ENCODE results near the gene RCE1.

DNA sequence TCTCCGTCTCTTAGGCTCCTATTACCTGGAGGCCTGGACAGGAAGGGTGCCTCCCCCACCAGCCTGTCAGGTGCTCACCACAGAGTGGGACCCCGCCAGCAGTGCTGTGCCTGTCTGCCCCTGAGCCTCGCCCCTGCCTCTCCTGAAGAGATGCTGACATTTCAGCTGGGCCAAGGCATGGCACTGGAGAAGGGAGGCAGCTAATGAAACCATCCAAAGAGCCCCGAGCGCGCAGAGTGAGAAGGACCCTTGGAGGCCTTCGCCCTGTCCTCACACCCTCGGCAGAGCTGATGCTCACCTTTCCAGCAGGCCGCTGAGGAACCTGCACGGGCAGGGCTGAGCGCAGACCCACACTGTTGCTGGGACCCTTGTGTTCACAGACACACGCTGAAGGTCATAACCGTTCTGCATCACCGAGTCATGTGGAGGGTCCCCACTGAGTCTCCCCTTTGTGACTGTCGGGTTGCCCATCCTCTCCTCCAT, 11.5 kb downstream of the RCE1 start:
- TF ChIP-seq, protein P1, sequence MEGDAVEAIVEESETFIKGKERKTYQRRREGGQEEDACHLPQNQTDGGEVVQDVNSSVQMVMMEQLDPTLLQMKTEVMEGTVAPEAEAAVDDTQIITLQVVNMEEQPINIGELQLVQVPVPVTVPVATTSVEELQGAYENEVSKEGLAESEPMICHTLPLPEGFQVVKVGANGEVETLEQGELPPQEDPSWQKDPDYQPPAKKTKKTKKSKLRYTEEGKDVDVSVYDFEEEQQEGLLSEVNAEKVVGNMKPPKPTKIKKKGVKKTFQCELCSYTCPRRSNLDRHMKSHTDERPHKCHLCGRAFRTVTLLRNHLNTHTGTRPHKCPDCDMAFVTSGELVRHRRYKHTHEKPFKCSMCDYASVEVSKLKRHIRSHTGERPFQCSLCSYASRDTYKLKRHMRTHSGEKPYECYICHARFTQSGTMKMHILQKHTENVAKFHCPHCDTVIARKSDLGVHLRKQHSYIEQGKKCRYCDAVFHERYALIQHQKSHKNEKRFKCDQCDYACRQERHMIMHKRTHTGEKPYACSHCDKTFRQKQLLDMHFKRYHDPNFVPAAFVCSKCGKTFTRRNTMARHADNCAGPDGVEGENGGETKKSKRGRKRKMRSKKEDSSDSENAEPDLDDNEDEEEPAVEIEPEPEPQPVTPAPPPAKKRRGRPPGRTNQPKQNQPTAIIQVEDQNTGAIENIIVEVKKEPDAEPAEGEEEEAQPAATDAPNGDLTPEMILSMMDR (IDR thresholded peaks at IDR 0.05): no peak
- no peak for TF ChIP-seq POLR2A (IDR thresholded peaks at IDR 0.05)
- TF ChIP-seq POLR2AphosphoS5 (IDR thresholded peaks at IDR 0.05): no peak
